GM12878 (cell line): ENCODE data around the gene NAA60. TPM values are rescaled to one million over a fixed set of nuclear protein-coding genes. Genes with fewer than 3 reads are reported as not detected.

Source experiments
- ATAC-seq: fragments of 200-7000 bp; cut with Tn5 transposase; 3 replicates; pipeline ENCODE4 v1.9.1; 2020; ENCODE audit warnings: mild to moderate bottlenecking, moderate library complexity
- BruUV-seq: library from RNA; stranded (reverse); fragments of 400-500 nt; replicated peaks from 2 replicates; lab custom pipeline; 2021; lab: Mats Ljungman, UMichigan
- CTCF ChIA-PET: fragments of 300-600 bp; sonication (Branson Sonifier 250); formaldehyde crosslinking; extraction: SDS; loops from one replicate; lab custom pipeline; 2021; ENCODE audit warnings: inconsistent platforms; lab: Yijun Ruan, JAX
- POLR2A ChIA-PET: fragments of 350-600 bp; formaldehyde crosslinking; extraction: SDS; loops from one replicate; lab custom pipeline; 2021; ENCODE audit warnings: inconsistent platforms; lab: Charles Lee
- RAD21 ChIA-PET: fragments of 300-600 bp; sonication (Branson Sonifier 250); formaldehyde crosslinking; loops from one replicate; lab custom pipeline; 2023; ENCODE audit warnings: antibody characterized with exemption; ENCODE audit not compliant: unreplicated experiment; lab: Charles Lee
- SMC1A ChIA-PET: fragments of 300-600 bp; sonication (Branson Sonifier 250); formaldehyde crosslinking; loops from one replicate; lab custom pipeline; 2023; ENCODE audit not compliant: unreplicated experiment, uncharacterized antibody; lab: Charles Lee
- DNase-seq: peaks from one replicate; pipeline ENCODE4 v3.0.0-alpha.2; 2011; ENCODE audit warnings: low read depth, low spot score
- FAIRE-seq: peaks from 3 replicates; lab custom pipeline; 2011; peaks lifted over from hg19 to GRCh38; lab: Jason Lieb, UNC
- H2AFZ ChIP-seq: 2 replicates; pipeline ENCODE4 v1.6.0; 2011; ENCODE audit warnings: low read depth, low read length, control low read depth; ENCODE audit not compliant: control insufficient read depth
- H3K27ac ChIP-seq: 2 replicates; pipeline ENCODE4 v1.5.1; 2011; ENCODE audit warnings: control low read depth; ENCODE audit not compliant: control insufficient read depth, insufficient read depth
- H3K27me3 ChIP-seq, 2 experiments: replicated peaks in 1 of 2; 2 replicates each; pipeline versions ENCODE4 v1.6.0 to v1.6.1; 2011; ENCODE audit warnings: low read length in 1 of 2; ENCODE audit not compliant: control insufficient read depth in 2 of 2, insufficient read depth in 2 of 2
- H3K36me3 ChIP-seq, 2 experiments: 2 replicates each; pipeline ENCODE4 v1.5.1; 2011; ENCODE audit warnings: low read length in 1 of 2; ENCODE audit not compliant: control insufficient read depth in 2 of 2, insufficient read depth in 2 of 2
- H3K4me1 ChIP-seq: 2 replicates; pipeline ENCODE4 v1.6.1; 2011; ENCODE audit warnings: mild to moderate bottlenecking, low read length, moderate library complexity, mixed read lengths; ENCODE audit not compliant: control insufficient read depth, insufficient read depth
- H3K4me2 ChIP-seq: 2 replicates; pipeline ENCODE4 v1.6.0; 2011; ENCODE audit warnings: control low read depth; ENCODE audit not compliant: control insufficient read depth, insufficient read depth
- H3K4me3 ChIP-seq: fragments of 200-600 bp; sonication (generic); 2 replicates; pipeline ENCODE4 v1.5.1; 2016
- H3K79me2 ChIP-seq: 2 replicates; pipeline ENCODE4 v1.6.0; 2011; ENCODE audit warnings: low read length; ENCODE audit not compliant: control insufficient read depth, insufficient read depth
- H3K9ac ChIP-seq: 2 replicates; pipeline ENCODE4 v1.8.0; 2011; ENCODE audit warnings: low read length, control low read depth, mixed read lengths; ENCODE audit not compliant: control insufficient read depth, insufficient read depth
- H3K9me3 ChIP-seq: replicated peaks from 3 replicates; pipeline ENCODE4 v1.5.1; 2011; ENCODE audit warnings: mild to moderate bottlenecking, low read length; ENCODE audit not compliant: control insufficient read depth, insufficient read depth
- H4K20me1 ChIP-seq: 2 replicates; pipeline ENCODE4 v1.6.0; 2011; ENCODE audit not compliant: control insufficient read depth, insufficient read depth
- BCLAF1 ChIP-seq: fragments of 450-650 bp; IDR thresholded peaks from 2 replicates; pipeline ENCODE4 v1.6.1; 2017; ENCODE audit warnings: antibody characterized with exemption, mild to moderate bottlenecking, moderate library complexity
- EED ChIP-seq: sonication (generic); IDR thresholded peaks from 2 replicates; pipeline ENCODE4 v1.6.1; 2016; ENCODE audit warnings: antibody characterized with exemption, low read depth
- EP300 ChIP-seq, 2 experiments: fragments of 150-350 bp in 1 of 2; IDR thresholded peaks; 2 replicates each; pipeline ENCODE4 v1.6.1; 2011 to 2012; ENCODE audit warnings: low read depth in 2 of 2, low read length in 2 of 2, borderline replicate concordance in 1 of 2, improper control_type of control experiment in 1 of 2, inconsistent platforms in 1 of 2; ENCODE audit not compliant: control insufficient read depth in 1 of 2
- JUNB ChIP-seq: IDR thresholded peaks from 2 replicates; pipeline ENCODE4 v1.6.1; 2016; ENCODE audit warnings: antibody characterized with exemption, mild to moderate bottlenecking
- MEF2B ChIP-seq: fragments of 450-650 bp; IDR thresholded peaks from 2 replicates; pipeline ENCODE4 v1.6.1; 2018; ENCODE audit warnings: mild to moderate bottlenecking, moderate library complexity; ENCODE audit not compliant: partially characterized antibody, poor library complexity, severe bottlenecking
- MTA2 ChIP-seq: fragments of 450-650 bp; IDR thresholded peaks from 2 replicates; pipeline ENCODE4 v1.6.1; 2016; ENCODE audit warnings: low read depth, mild to moderate bottlenecking, moderate library complexity
- NFIC ChIP-seq: IDR thresholded peaks from 2 replicates; pipeline ENCODE4 v1.6.1; 2012; ENCODE audit warnings: low read depth, mild to moderate bottlenecking, inconsistent platforms, low read length, moderate library complexity
- PAX5 ChIP-seq: IDR thresholded peaks from 2 replicates; pipeline ENCODE4 v1.6.1; 2011; ENCODE audit warnings: low read depth, low read length, borderline replicate concordance
- ZNF384 ChIP-seq: IDR thresholded peaks from 2 replicates; pipeline ENCODE4 v1.6.1; 2012; ENCODE audit warnings: low read depth, mild to moderate bottlenecking, low read length, improper control_type of control experiment, borderline replicate concordance
- in situ Hi-C: fragments of 300-500 bp; cut with MboI; formaldehyde crosslinking; loops from 9 replicates; pipeline ENCODE4 v1.14.3; 2018; ENCODE audit warnings: mixed read lengths
- intact Hi-C: fragments of 100-400 bp; cut with micrococcal nuclease; formaldehyde crosslinking; loops from one replicate; pipeline ENCODE4 v1.14.2; 2022; ENCODE audit not compliant: unreplicated experiment
- polyA plus RNA-seq, 11 experiments: library from polyadenylated mRNA; depleted of rRNA in 4 of 11; unstranded in 6 of 11; stranded (reverse) in 5 of 11; fragments of >200 nt; fragmentation: Nextera tagmentation in 4 of 11; fragmentation: Illumina TruSeq in 1 of 11; extraction: Ambion mirVana in 4 of 11; extraction: Trizol in 1 of 11; gene quantifications; 1 replicate in 1 of 11; 2 replicates in 10 of 11; pipeline versions ENCODE4 v1.2.1 to v1.2.3, GENCODE V29; 2011 to 2016; ENCODE audit warnings: inconsistent platforms in 2 of 11, missing spikeins in 2 of 11, low read depth in 1 of 11
- total RNA-seq, 4 experiments: library from RNA; depleted of rRNA in 3 of 4; stranded (reverse); fragments of >200 nt in 3 of 4; fragmentation: Illumina TruSeq in 1 of 4; extraction: Trizol in 1 of 4; gene quantifications; 2 replicates each; pipeline versions ENCODE4 v1.2.1 to v1.2.3, GENCODE V29; 2013 to 2021

Gene NAA60
- total and polyA plus RNA-seq, 10 of the 15 experiments (the other 5 are each of a cell fraction or from before 2014, with no cell fraction given), result 6.2 to 43.1 (median 34.6) TPM

GRCh38 chr16:3431779-3432219, 11.7 kb upstream of the NAA60 start (continued):
- TF ChIP-seq EP300 (IDR thresholded peaks at IDR 0.05; ENCODE audit: borderline replicate concordance in 1 of 2, control insufficient read depth in 1 of 2, low read depth in 2 of 2, low read length in 2 of 2) (no peak), PAX5 (no peak), EED (no peak)

- POLR2A ChIA-PET, result no interaction called here
These were observed 9.1 kb upstream of the NAA60 start for GRCh38 chr16:3434373-3434772.

More at GRCh38 chr16:3434373-3434772, 9.1 kb upstream of the NAA60 start:
- SMC1A ChIA-PET, result no interaction called here
- Histone ChIP-seq H3K4me3 (no peak overlapping the region), H3K36me3 (peaks cover 0 to 4% of the 10 kb centered on the region in 2 experiments; a peak in 3 of 4 replicates), H3K27ac (no peak overlapping the region), H3K9me3 (peaks cover 3% of the 10 kb centered on the region; the same call in 2 of the 3 replicates), H3K4me1 (no peaks in the 10 kb centered on the region), H3K79me2 (no peaks in the 10 kb centered on the region), H3K9ac (no peak overlapping the region), H4K20me1 (no peaks in the 10 kb centered on the region), H2AFZ (no peak overlapping the region), H3K4me2 (no peak overlapping the region), H3K27me3 (no peaks in the 10 kb centered on the region)
- ATAC-seq (peak; percentile 62), DNase-seq (no peak), FAIRE-seq (no peak)
- BruUV-seq, result no TSS peak
- RAD21 ChIA-PET, result interaction anchor here (0.6 kb wide), 1 partner anchor 9 kb away, joined by 3 read pairs; the partner anchor contains the start of genes NAA60 and ZNF597
- in situ Hi-C loops (no loop called here), intact Hi-C loops (no loop called here)
- CTCF ChIA-PET, result no interaction called here
- no peak for TF ChIP-seq MEF2B
- no peak for TF ChIP-seq BCLAF1
- no peak for TF ChIP-seq JUNB
- no peak for TF ChIP-seq MTA2
- no peak for TF ChIP-seq ZNF384
- no peak for TF ChIP-seq NFIC
- TF ChIP-seq, all 136 proteins: peak for 0
